Measurements from ENCODE around the gene STIMATE. TPM values are rescaled to one million over a fixed set of nuclear protein-coding genes. Genes with fewer than 3 reads are reported as not detected.

STIMATE gene
- total and polyA plus RNA-seq, 4 donors = 17.7 to 38.6 (median 31.6) TPM

GRCh38 chr3:52845691-52846431, 51.5 kb downstream of the STIMATE start:
- Histone ChIP-seq H3K27ac (ENCODE audit: low read depth in 1 of 2, low read length in 2 of 2) (peak overlapping the region; percentile 83 to 91), H3K9me3 (ENCODE audit: control insufficient read depth, low read length) (no peaks in the 10 kb centered on the region), H3K27me3 (ENCODE audit: control insufficient read depth in 1 of 2, insufficient read depth in 2 of 2, low read length in 1 of 2) (no peaks in the 10 kb centered on the region), H3K36me3 (ENCODE audit: control insufficient read depth in 1 of 2, insufficient read depth in 2 of 2, low read length in 1 of 2) (peaks cover 1 to 3% of the 10 kb centered on the region in 2 donors), H3K4me1 (ENCODE audit: control insufficient read depth in 1 of 2, insufficient read depth in 2 of 2, low read length in 2 of 2) (peaks cover 0 to 6% of the 10 kb centered on the region in 2 donors), H3K4me3 (ENCODE audit: low read length in 2 of 2) (no peak overlapping the region)
- 46 to 53% methylated on average over 7 of the region's 7 CpGs for WGBS, 2 donors
- DNase-seq (no peak), ATAC-seq (ENCODE audit: low FRiP score) (peak; percentile 46)
- intact Hi-C loops (cut with DNase I) = loop anchor here in 1 of 2 donors (2.0 kb wide), 1 partner anchor 47 kb away; no protein-coding TSS in a partner anchor

GRCh38 chr3:52845157-52845556, 52.2 kb downstream of the STIMATE start:
- WGBS, 2 donors = 2 to 3% methylated on average over 6 of the region's 6 CpGs
- H3K27me3 ChIP-seq (ENCODE audit: control insufficient read depth in 1 of 2, insufficient read depth in 2 of 2, low read length in 1 of 2) = no peaks in the 10 kb centered on the region
- DNase-seq = peak; percentile 85 to 86
- peak; percentile 85 for ATAC-seq (ENCODE audit: low FRiP score)
- no peak overlapping the region for H3K4me3 ChIP-seq (ENCODE audit: low read length in 2 of 2)
- peaks cover 0 to 6% of the 10 kb centered on the region in 2 donors for H3K4me1 ChIP-seq (ENCODE audit: control insufficient read depth in 1 of 2, insufficient read depth in 2 of 2, low read length in 2 of 2)
- no peaks in the 10 kb centered on the region for H3K9me3 ChIP-seq (ENCODE audit: control insufficient read depth, low read length)
- H3K36me3 ChIP-seq (ENCODE audit: control insufficient read depth in 1 of 2, insufficient read depth in 2 of 2, low read length in 1 of 2) = peaks cover 0 to 1% of the 10 kb centered on the region in 2 donors
- intact Hi-C loops (cut with DNase I) = loop anchor here in 1 of 2 donors (2.0 kb wide), 1 partner anchor 48 kb away; no protein-coding TSS in a partner anchor
- H3K27ac ChIP-seq (ENCODE audit: low read depth in 1 of 2, low read length in 2 of 2) = peak overlapping the region; percentile 83 to 91

- Histone ChIP-seq H3K27me3 (ENCODE audit: control insufficient read depth in 1 of 2, insufficient read depth in 2 of 2, low read length in 1 of 2) (no peaks in the 10 kb centered on the region), H3K4me3 (ENCODE audit: low read length in 2 of 2) (no peak overlapping the region), H3K27ac (ENCODE audit: low read depth in 1 of 2, low read length in 2 of 2) (peak overlapping the region; percentile 86 to 92), H3K4me1 (ENCODE audit: control insufficient read depth in 1 of 2, insufficient read depth in 2 of 2, low read length in 2 of 2) (peaks cover 0 to 6% of the 10 kb centered on the region in 2 donors), H3K36me3 (ENCODE audit: control insufficient read depth in 1 of 2, insufficient read depth in 2 of 2, low read length in 1 of 2) (peaks cover 0 to 1% of the 10 kb centered on the region in 2 donors), H3K9me3 (ENCODE audit: control insufficient read depth, low read length) (no peaks in the 10 kb centered on the region)
- ATAC-seq (ENCODE audit: low FRiP score) = no peak
- 26 to 28% methylated on average over 18 of the region's 18 CpGs for WGBS, 2 donors
- peak in 1 of 2 donors; percentile 68 for DNase-seq
- intact Hi-C loops (cut with DNase I) = loop anchor here in 1 of 2 donors (2.0 kb wide), 1 partner anchor 48 kb away; no protein-coding TSS in a partner anchor
Observed at GRCh38 chr3:52844290-52844975, 52.9 kb downstream of the STIMATE start.

DNA sequence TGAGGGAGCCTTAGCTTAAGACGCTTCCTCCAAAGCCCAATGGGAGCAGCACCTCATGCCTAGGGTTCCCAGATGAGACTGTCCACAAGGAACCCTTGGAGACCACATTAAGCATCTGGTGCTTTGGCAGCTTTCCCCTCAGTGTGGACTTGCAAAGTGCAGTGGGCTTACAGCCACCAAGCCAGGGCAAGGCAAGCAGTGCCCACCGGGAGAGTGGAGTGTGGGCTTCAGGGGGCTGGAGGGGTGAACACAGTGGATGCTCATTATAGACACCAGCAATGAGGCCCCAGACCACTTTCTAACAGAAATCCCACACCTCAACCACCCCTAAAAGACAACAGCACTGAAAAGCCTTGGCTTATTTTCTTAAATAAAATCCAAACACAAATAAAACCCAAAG, 53.5 kb downstream of the STIMATE start:
- Histone ChIP-seq H3K9me3 (ENCODE audit: control insufficient read depth, low read length) (no peaks in the 10 kb centered on the region), H3K4me1 (ENCODE audit: control insufficient read depth in 1 of 2, insufficient read depth in 2 of 2, low read length in 2 of 2) (peaks cover 0 to 6% of the 10 kb centered on the region in 2 donors), H3K4me3 (ENCODE audit: low read length in 2 of 2) (no peak overlapping the region), H3K27me3 (ENCODE audit: control insufficient read depth in 1 of 2, insufficient read depth in 2 of 2, low read length in 1 of 2) (no peaks in the 10 kb centered on the region), H3K27ac (ENCODE audit: low read depth in 1 of 2, low read length in 2 of 2) (peak overlapping the region; percentile 86 to 92), H3K36me3 (ENCODE audit: control insufficient read depth in 1 of 2, insufficient read depth in 2 of 2, low read length in 1 of 2) (peaks cover 0 to 3% of the 10 kb centered on the region in 2 donors)
- ATAC-seq (ENCODE audit: low FRiP score) (no peak), DNase-seq (peak in 1 of 2 donors; percentile 51)
- intact Hi-C loops (cut with DNase I) = loop anchor here in 1 of 2 donors (2.0 kb wide), 1 partner anchor 49 kb away; no protein-coding TSS in a partner anchor
- WGBS, 2 donors = 54 to 58% methylated on average over 2 of the region's 2 CpGs

- DNase-seq (peak in 1 of 2 donors; percentile 51), ATAC-seq (ENCODE audit: low FRiP score) (no peak)
- Histone ChIP-seq H3K27me3 (ENCODE audit: control insufficient read depth in 1 of 2, insufficient read depth in 2 of 2, low read length in 1 of 2) (no peaks in the 10 kb centered on the region), H3K9me3 (ENCODE audit: control insufficient read depth, low read length) (no peaks in the 10 kb centered on the region), H3K4me1 (ENCODE audit: control insufficient read depth in 1 of 2, insufficient read depth in 2 of 2, low read length in 2 of 2) (peaks cover 0 to 6% of the 10 kb centered on the region in 2 donors), H3K27ac (ENCODE audit: low read depth in 1 of 2, low read length in 2 of 2) (peak overlapping the region; percentile 86 to 92), H3K36me3 (ENCODE audit: control insufficient read depth in 1 of 2, insufficient read depth in 2 of 2, low read length in 1 of 2) (peaks cover 0 to 3% of the 10 kb centered on the region in 2 donors), H3K4me3 (ENCODE audit: low read length in 2 of 2) (no peak overlapping the region)
- intact Hi-C loops (cut with DNase I) = no loop called here
- 65 to 70% methylated on average over 20 of the region's 20 CpGs for WGBS, 2 donors
Observed at GRCh38 chr3:52843108-52843865, 54.1 kb downstream of the STIMATE start.

DNA sequence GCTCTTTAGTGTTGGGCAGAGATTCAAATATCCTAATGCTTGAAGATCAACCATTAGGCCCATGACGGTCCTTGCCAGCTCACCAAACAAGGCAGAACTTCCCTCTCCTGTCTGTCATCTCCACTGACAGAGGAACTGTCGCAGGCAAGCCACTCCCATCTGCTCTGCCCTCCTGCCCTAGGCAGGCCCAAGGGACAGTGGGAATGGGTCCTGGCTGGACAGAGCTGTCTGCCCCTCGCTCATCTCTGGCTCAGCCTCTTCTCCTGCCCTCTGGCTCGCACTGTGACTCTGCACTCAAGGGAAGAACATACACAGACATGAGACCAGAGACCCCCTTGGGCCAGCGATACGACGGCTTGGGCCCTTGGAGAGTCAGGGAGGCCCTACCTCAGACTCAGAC, 54.9 kb downstream of the STIMATE start:
- intact Hi-C loops (cut with DNase I) = no loop called here
- H3K27me3 ChIP-seq (ENCODE audit: control insufficient read depth in 1 of 2, insufficient read depth in 2 of 2, low read length in 1 of 2) = no peaks in the 10 kb centered on the region
- no peak for ATAC-seq (ENCODE audit: low FRiP score)
- H3K27ac ChIP-seq (ENCODE audit: low read depth in 1 of 2, low read length in 2 of 2) = peak overlapping the region in 1 of 2 donors; percentile 14
- no peak overlapping the region for H3K4me3 ChIP-seq (ENCODE audit: low read length in 2 of 2)
- H3K9me3 ChIP-seq (ENCODE audit: control insufficient read depth, low read length) = no peaks in the 10 kb centered on the region
- peaks cover 0 to 3% of the 10 kb centered on the region in 2 donors for H3K36me3 ChIP-seq (ENCODE audit: control insufficient read depth in 1 of 2, insufficient read depth in 2 of 2, low read length in 1 of 2)
- 59 to 68% methylated on average over 7 of the region's 7 CpGs for whole genome bisulfite sequencing, 2 donors
- DNase-seq = peak in 1 of 2 donors; percentile 32
- peaks cover 0 to 6% of the 10 kb centered on the region in 2 donors for H3K4me1 ChIP-seq (ENCODE audit: control insufficient read depth in 1 of 2, insufficient read depth in 2 of 2, low read length in 2 of 2)

- peaks cover 0 to 3% of the 10 kb centered on the region in 2 donors for H3K36me3 ChIP-seq (ENCODE audit: control insufficient read depth in 1 of 2, insufficient read depth in 2 of 2, low read length in 1 of 2)
- 76 to 80% methylated on average over 12 of the region's 12 CpGs for WGBS, 2 donors
- ATAC-seq (ENCODE audit: low FRiP score) (no peak), DNase-seq (peak in 1 of 2 donors; percentile 66)
- no peak overlapping the region for H3K27ac ChIP-seq (ENCODE audit: low read depth in 1 of 2, low read length in 2 of 2)
- H3K27me3 ChIP-seq (ENCODE audit: control insufficient read depth in 1 of 2, insufficient read depth in 2 of 2, low read length in 1 of 2) = no peaks in the 10 kb centered on the region
- H3K4me1 ChIP-seq (ENCODE audit: control insufficient read depth in 1 of 2, insufficient read depth in 2 of 2, low read length in 2 of 2) = peaks cover 0 to 6% of the 10 kb centered on the region in 2 donors
- no peak overlapping the region for H3K4me3 ChIP-seq (ENCODE audit: low read length in 2 of 2)
- intact Hi-C loops (cut with DNase I) = no loop called here
- no peaks in the 10 kb centered on the region for H3K9me3 ChIP-seq (ENCODE audit: control insufficient read depth, low read length)
Observed at GRCh38 chr3:52841981-52842340, 55.4 kb downstream of the STIMATE start.

GRCh38 chr3:52841211-52841980, 56.0 kb downstream of the STIMATE start:
- Histone ChIP-seq H3K4me1 (ENCODE audit: control insufficient read depth in 1 of 2, insufficient read depth in 2 of 2, low read length in 2 of 2) (peaks cover 0 to 6% of the 10 kb centered on the region in 2 donors), H3K9me3 (ENCODE audit: control insufficient read depth, low read length) (no peaks in the 10 kb centered on the region), H3K27ac (ENCODE audit: low read depth in 1 of 2, low read length in 2 of 2) (no peak overlapping the region), H3K4me3 (ENCODE audit: low read length in 2 of 2) (no peak overlapping the region), H3K27me3 (ENCODE audit: control insufficient read depth in 1 of 2, insufficient read depth in 2 of 2, low read length in 1 of 2) (no peaks in the 10 kb centered on the region), H3K36me3 (ENCODE audit: control insufficient read depth in 1 of 2, insufficient read depth in 2 of 2, low read length in 1 of 2) (peaks cover 0 to 3% of the 10 kb centered on the region in 2 donors)
- ATAC-seq (ENCODE audit: low FRiP score) (no peak), DNase-seq (peak; percentile 34 to 41)
- intact Hi-C loops (cut with DNase I) = no loop called here
- 87 to 91% methylated on average over 12 of the region's 12 CpGs for WGBS, 2 donors

All from aorta (tissue), 5 donors.